GM13976 (cell line): ENCODE measurements around the gene TBRG4.

Experiments used
- DNase-seq: peaks from one replicate; pipeline ENCODE4 v3.0.0; 2012; ENCODE audit warnings: low spot score
- CTCF ChIP-seq: IDR thresholded peaks from 2 replicates; pipeline ENCODE4 v1.5.1; 2012; ENCODE audit warnings: borderline replicate concordance, mild to moderate bottlenecking; ENCODE audit not compliant: insufficient read depth; ENCODE audit errors: extremely low read depth, missing control alignments, control extremely low read depth
- in situ Hi-C: fragments of 300-500 bp; cut with MboI; formaldehyde crosslinking; loops from one replicate; pipeline ENCODE4 v1.12.0; 2022; ENCODE audit warnings: low sequenced_read_pairs, mixed read lengths, inconsistent platforms; ENCODE audit not compliant: unreplicated experiment

TBRG4 gene

DNA sequence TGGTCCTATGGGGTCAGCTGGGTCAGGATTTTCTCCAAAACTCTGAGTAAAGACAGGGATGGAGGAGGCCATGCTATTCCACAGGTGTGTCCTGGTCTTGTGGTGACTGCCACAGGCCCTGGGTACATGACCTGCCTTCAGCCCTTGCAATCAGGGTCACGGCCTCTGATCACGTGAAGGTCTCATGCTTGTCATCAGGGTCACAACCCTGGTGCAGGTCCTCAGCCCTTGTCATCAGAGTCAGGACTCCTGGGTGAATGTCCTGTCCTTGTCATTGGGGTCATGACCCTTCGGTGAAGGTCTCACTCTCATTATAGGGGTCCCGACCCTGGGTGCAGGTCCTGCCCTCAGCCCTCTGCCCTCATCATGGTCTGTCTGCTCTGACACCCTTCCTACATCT lies 21.9 kb upstream of the TBRG4 start:
- TF ChIP-seq CTCF = no peak
- in situ Hi-C loops = loop anchor here (10.0 kb wide), 1 partner anchor 549 kb away; the partner anchor contains the start of gene TMED4
- no peak for DNase-seq

- no peak for TF ChIP-seq CTCF
- no peak for DNase-seq
- in situ Hi-C loops = loop anchor here (10.0 kb wide), 1 partner anchor 548 kb away; the partner anchor contains the start of gene TMED4
These were observed 21.3 kb upstream of the TBRG4 start for GRCh38 chr7:45132708-45133320.

- in situ Hi-C loops = loop anchor here (10.0 kb wide), 1 partner anchor 547 kb away; the partner anchor contains the start of gene TMED4
- no peak for TF ChIP-seq CTCF
- no peak for DNase-seq
These were observed 20.4 kb upstream of the TBRG4 start for GRCh38 chr7:45131891-45132290.

GRCh38 chr7:45130910-45131309 lies 19.4 kb upstream of the TBRG4 start:
- TF ChIP-seq CTCF = no peak
- DNase-seq = no peak
- in situ Hi-C loops = loop anchor here (10.0 kb wide), 1 partner anchor 546 kb away; the partner anchor contains the start of gene TMED4

GRCh38 chr7:45129906-45130305 lies 18.4 kb upstream of the TBRG4 start:
- no peak for TF ChIP-seq CTCF
- in situ Hi-C loops = loop anchor here (10.0 kb wide), 1 partner anchor 545 kb away; the partner anchor contains the start of gene TMED4
- DNase-seq = no peak

DNA sequence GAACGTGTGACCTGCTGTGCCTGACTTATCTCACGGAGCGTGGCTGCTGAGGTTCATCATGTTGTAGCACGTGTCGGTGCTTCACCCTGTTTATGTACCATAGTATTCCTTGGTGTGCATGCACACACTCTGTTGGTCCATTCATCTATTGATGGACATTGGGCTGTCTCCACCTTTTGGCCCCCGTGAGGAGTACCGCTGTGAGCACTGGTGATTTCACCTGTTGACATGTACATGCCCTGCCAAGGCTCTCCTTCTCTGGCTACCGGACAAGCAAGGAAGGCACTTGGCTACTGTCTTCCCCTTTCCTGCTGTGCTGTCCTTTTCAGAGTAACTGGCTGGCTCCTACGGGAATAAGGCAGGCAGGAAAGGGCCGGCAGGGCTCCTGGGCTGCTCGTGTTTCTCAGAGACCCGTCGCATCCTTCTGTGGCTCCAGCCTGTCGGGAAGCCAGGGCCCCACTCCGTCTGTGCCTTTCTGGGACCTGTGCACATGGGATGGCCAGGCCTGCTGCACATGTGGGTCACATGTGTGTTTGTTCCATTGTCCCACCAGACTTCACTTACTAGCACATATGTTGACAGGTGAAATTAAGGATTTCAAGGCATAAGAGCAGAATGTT lies 17.8 kb upstream of the TBRG4 start:
- in situ Hi-C loops = no loop called here
- no peak for TF ChIP-seq CTCF
- no peak for DNase-seq
